Endothelial cell of umbilical vein (primary cell): ENCODE data around the gene STMN1.
A peak's percentile ranks its signal among the peaks of the same experiment; 100 is the strongest.

Experiments
- EZH2 ChIP-seq: IDR thresholded peaks from 2 replicates; pipeline ENCODE4 v1.6.1; 2012; ENCODE audit warnings: borderline replicate concordance, low read depth, mild to moderate bottlenecking, moderate library complexity, low read length, inconsistent platforms; ENCODE audit not compliant: severe bottlenecking
- MYC ChIP-seq: IDR thresholded peaks from one replicate; pipeline ENCODE4 v1.6.1; 2011; ENCODE audit warnings: mild to moderate bottlenecking, low read depth, low read length
- POLR2A ChIP-seq: IDR thresholded peaks from 2 replicates; pipeline ENCODE4 v1.6.1; 2012; ENCODE audit warnings: low read depth, mild to moderate bottlenecking, control low read depth, low read length
- POLR2AphosphoS5 ChIP-seq: IDR thresholded peaks from 2 replicates; pipeline ENCODE4 v1.6.1; 2012; ENCODE audit warnings: low read depth, mild to moderate bottlenecking, control low read depth, low read length, moderate library complexity; ENCODE audit not compliant: insufficient read depth
- TF ChIP-seq, protein P1 (sequence below), 2 donors: IDR thresholded peaks; 1 replicate in 1 of 2; 2 replicates in 1 of 2; pipeline ENCODE4 v1.5.1; 2011; ENCODE audit warnings: low read length in 2 of 2, mild to moderate bottlenecking in 2 of 2, moderate library complexity in 2 of 2, control low read depth in 1 of 2, inconsistent platforms in 1 of 2, low read depth in 1 of 2; ENCODE audit not compliant: insufficient read depth in 1 of 2; ENCODE audit errors: extremely low read depth in 1 of 2

DNA sequence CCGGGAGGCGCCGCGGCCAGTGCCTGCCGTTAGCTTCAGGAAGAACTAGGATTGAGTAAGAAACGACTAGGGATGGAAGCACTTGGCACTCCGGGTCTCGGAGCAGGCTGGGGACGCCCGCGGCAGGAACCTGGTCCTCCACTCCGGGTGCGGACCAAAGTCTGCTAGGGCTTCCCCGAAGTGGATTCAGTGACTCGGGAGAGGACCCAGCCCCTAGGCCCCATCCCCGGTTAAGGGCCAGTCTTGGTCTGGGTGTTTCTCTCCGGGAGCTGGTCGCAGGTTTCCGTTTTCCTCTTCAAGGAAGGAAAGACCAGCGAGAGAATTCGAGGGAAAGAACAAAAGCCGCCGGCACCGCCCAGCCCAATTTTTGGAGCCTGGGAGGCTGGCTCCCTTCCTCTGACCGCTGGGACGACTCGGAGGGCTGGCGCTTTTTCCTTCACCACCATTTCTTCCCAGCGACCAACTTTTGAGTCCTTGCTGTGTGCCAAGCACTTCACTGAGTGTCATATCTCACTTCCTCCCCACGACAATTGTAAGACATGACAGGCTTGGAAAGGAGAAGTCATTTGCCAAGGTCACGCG, 16.8 kb upstream of the STMN1 start:
- TF ChIP-seq, protein P1, sequence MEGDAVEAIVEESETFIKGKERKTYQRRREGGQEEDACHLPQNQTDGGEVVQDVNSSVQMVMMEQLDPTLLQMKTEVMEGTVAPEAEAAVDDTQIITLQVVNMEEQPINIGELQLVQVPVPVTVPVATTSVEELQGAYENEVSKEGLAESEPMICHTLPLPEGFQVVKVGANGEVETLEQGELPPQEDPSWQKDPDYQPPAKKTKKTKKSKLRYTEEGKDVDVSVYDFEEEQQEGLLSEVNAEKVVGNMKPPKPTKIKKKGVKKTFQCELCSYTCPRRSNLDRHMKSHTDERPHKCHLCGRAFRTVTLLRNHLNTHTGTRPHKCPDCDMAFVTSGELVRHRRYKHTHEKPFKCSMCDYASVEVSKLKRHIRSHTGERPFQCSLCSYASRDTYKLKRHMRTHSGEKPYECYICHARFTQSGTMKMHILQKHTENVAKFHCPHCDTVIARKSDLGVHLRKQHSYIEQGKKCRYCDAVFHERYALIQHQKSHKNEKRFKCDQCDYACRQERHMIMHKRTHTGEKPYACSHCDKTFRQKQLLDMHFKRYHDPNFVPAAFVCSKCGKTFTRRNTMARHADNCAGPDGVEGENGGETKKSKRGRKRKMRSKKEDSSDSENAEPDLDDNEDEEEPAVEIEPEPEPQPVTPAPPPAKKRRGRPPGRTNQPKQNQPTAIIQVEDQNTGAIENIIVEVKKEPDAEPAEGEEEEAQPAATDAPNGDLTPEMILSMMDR (IDR thresholded peaks at IDR 0.05; ENCODE audit: extremely low read depth in 1 of 2, insufficient read depth in 1 of 2, low read depth in 1 of 2, low read length in 2 of 2), result no peak
- TF ChIP-seq POLR2A (no peak), EZH2 (no peak), POLR2AphosphoS5 (peak; percentile 27), MYC (no peak)
